Measurements from ENCODE around the gene HCN2.
"Not testable (repeated sequence)": the region's sequence is repeated elsewhere in the genome, so short reads cannot be mapped to it uniquely, and the experiment has no call there.

HCN2 gene

GRCh38 chr19:628168-628567, 38.5 kb downstream of the HCN2 start:
- Histone ChIP-seq H3K27me3 (ENCODE audit: control insufficient read depth in 1 of 2, insufficient read depth in 1 of 2, low read length in 2 of 2) (no peaks in the 10 kb centered on the region), H2AFZ (ENCODE audit: low read depth, low read length) (no peak overlapping the region), H3K4me3 (ENCODE audit: insufficient read depth in 1 of 2, low read depth in 1 of 2, low read length in 2 of 2) (no peak overlapping the region), H2BK15ac (ENCODE audit: low read depth, poor library complexity, severe bottlenecking) (no peak overlapping the region), H4K8ac (ENCODE audit: low read length) (no peak overlapping the region), H3K4ac (ENCODE audit: low read depth in 1 of 2, low read length in 2 of 2) (no peak overlapping the region), H2BK120ac (ENCODE audit: low read depth, low read length) (no peak overlapping the region), H3K9me3 (ENCODE audit: control insufficient read depth, low read length) (no peaks in the 10 kb centered on the region), H2BK5ac (ENCODE audit: low read depth, low read length, poor library complexity, severe bottlenecking) (no peak overlapping the region), H3K23ac (ENCODE audit: low read length in 2 of 2) (no peak overlapping the region), H3K9ac (ENCODE audit: low read length) (no peak overlapping the region), H3K14ac (ENCODE audit: low read length in 2 of 2) (no peak overlapping the region), H3K36me3 (ENCODE audit: control insufficient read depth in 1 of 2, insufficient read depth in 2 of 2, low read depth in 1 of 2, low read length in 2 of 2) (peaks cover 42% of the 10 kb centered on the region in 2 experiments), H2AK5ac (ENCODE audit: low read length, severe bottlenecking) (no peak overlapping the region), H2BK12ac (ENCODE audit: low read length in 2 of 2) (no peak overlapping the region), H3K27ac (ENCODE audit: low read length, poor library complexity, severe bottlenecking) (no peak overlapping the region), H3K4me2 (ENCODE audit: low read length, poor library complexity, severe bottlenecking) (no peak overlapping the region), H3K4me1 (ENCODE audit: control insufficient read depth, insufficient read depth, low read depth, low read length) (peaks cover 37% of the 10 kb centered on the region), H3K79me1 (replicated peaks; ENCODE audit: low read length, poor library complexity, severe bottlenecking) (peaks cover 20% of the 10 kb centered on the region), H4K91ac (ENCODE audit: low read length) (no peak overlapping the region), H3K18ac (ENCODE audit: low read depth in 1 of 2, low read length in 2 of 2) (no peak overlapping the region)
- WGBS = 92% methylated on average over 16 of the region's 19 CpGs
- no peak for DNase-seq

- H3K9ac ChIP-seq (ENCODE audit: low read length); H3K14ac ChIP-seq (ENCODE audit: low read length in 2 of 2); H3K4me3 ChIP-seq (ENCODE audit: insufficient read depth in 1 of 2, low read depth in 1 of 2, low read length in 2 of 2); H2BK120ac ChIP-seq (ENCODE audit: low read depth, low read length); H2BK5ac ChIP-seq (ENCODE audit: low read depth, low read length, poor library complexity, severe bottlenecking); H3K4me2 ChIP-seq (ENCODE audit: low read length, poor library complexity, severe bottlenecking); DNase-seq; H2BK12ac ChIP-seq (ENCODE audit: low read length in 2 of 2); H2BK15ac ChIP-seq (ENCODE audit: low read depth, poor library complexity, severe bottlenecking); H3K27me3 ChIP-seq (ENCODE audit: control insufficient read depth in 1 of 2, insufficient read depth in 1 of 2, low read length in 2 of 2); H3K18ac ChIP-seq (ENCODE audit: low read depth in 1 of 2, low read length in 2 of 2); H2AFZ ChIP-seq (ENCODE audit: low read depth, low read length); H4K91ac ChIP-seq (ENCODE audit: low read length); H2AK5ac ChIP-seq (ENCODE audit: low read length, severe bottlenecking); H4K8ac ChIP-seq (ENCODE audit: low read length); H3K4ac ChIP-seq (ENCODE audit: low read depth in 1 of 2, low read length in 2 of 2); H3K27ac ChIP-seq (ENCODE audit: low read length, poor library complexity, severe bottlenecking); H3K9me3 ChIP-seq (ENCODE audit: control insufficient read depth, low read length); H3K23ac ChIP-seq (ENCODE audit: low read length in 2 of 2): not testable (repeated sequence)
- Histone ChIP-seq H3K4me1 (ENCODE audit: control insufficient read depth, insufficient read depth, low read depth, low read length) (peaks cover 31% of the 10 kb centered on the region), H3K79me1 (replicated peaks; ENCODE audit: low read length, poor library complexity, severe bottlenecking) (peaks cover 25% of the 10 kb centered on the region), H3K36me3 (ENCODE audit: control insufficient read depth in 1 of 2, insufficient read depth in 2 of 2, low read depth in 1 of 2, low read length in 2 of 2) (peaks cover 31 to 35% of the 10 kb centered on the region in 2 experiments)
- 91% methylated on average over 20 of the region's 25 CpGs for WGBS
Measured at GRCh38 chr19:629515-629914, 39.8 kb downstream of the HCN2 start.

GRCh38 chr19:629961-630714, 40.5 kb downstream of the HCN2 start:
- Histone ChIP-seq H3K36me3 (ENCODE audit: control insufficient read depth in 1 of 2, insufficient read depth in 2 of 2, low read depth in 1 of 2, low read length in 2 of 2) (peaks cover 26 to 29% of the 10 kb centered on the region in 2 experiments), H3K4me1 (ENCODE audit: control insufficient read depth, insufficient read depth, low read depth, low read length) (peaks cover 27% of the 10 kb centered on the region), H2BK15ac (ENCODE audit: low read depth, poor library complexity, severe bottlenecking) (no peak overlapping the region), H3K9me3 (ENCODE audit: control insufficient read depth, low read length) (no peaks in the 10 kb centered on the region), H3K18ac (ENCODE audit: low read depth in 1 of 2, low read length in 2 of 2) (no peak overlapping the region), H2BK12ac (ENCODE audit: low read length in 2 of 2) (no peak overlapping the region), H4K91ac (ENCODE audit: low read length) (no peak overlapping the region), H3K27me3 (ENCODE audit: control insufficient read depth in 1 of 2, insufficient read depth in 1 of 2, low read length in 2 of 2) (no peaks in the 10 kb centered on the region), H3K9ac (ENCODE audit: low read length) (no peak overlapping the region), H4K8ac (ENCODE audit: low read length) (no peak overlapping the region), H2BK120ac (ENCODE audit: low read depth, low read length) (no peak overlapping the region), H3K4me2 (ENCODE audit: low read length, poor library complexity, severe bottlenecking) (no peak overlapping the region), H2AFZ (ENCODE audit: low read depth, low read length) (no peak overlapping the region), H2BK5ac (ENCODE audit: low read depth, low read length, poor library complexity, severe bottlenecking) (no peak overlapping the region), H3K27ac (ENCODE audit: low read length, poor library complexity, severe bottlenecking) (no peak overlapping the region), H3K14ac (ENCODE audit: low read length in 2 of 2) (no peak overlapping the region), H3K79me1 (replicated peaks; ENCODE audit: low read length, poor library complexity, severe bottlenecking) (peaks cover 22% of the 10 kb centered on the region), H3K4me3 (ENCODE audit: insufficient read depth in 1 of 2, low read depth in 1 of 2, low read length in 2 of 2) (no peak overlapping the region), H2AK5ac (ENCODE audit: low read length, severe bottlenecking) (no peak overlapping the region), H3K23ac (ENCODE audit: low read length in 2 of 2) (no peak overlapping the region), H3K4ac (ENCODE audit: low read depth in 1 of 2, low read length in 2 of 2) (no peak overlapping the region)
- WGBS = 94% methylated on average over 30 of the region's 30 CpGs
- no peak for DNase-seq

- Histone ChIP-seq H4K91ac (ENCODE audit: low read length) (no peak overlapping the region), H3K4ac (ENCODE audit: low read depth in 1 of 2, low read length in 2 of 2) (peak overlapping the region; percentile 42 to 77), H3K27ac (ENCODE audit: low read length, poor library complexity, severe bottlenecking) (peak overlapping the region; percentile 55), H3K4me3 (ENCODE audit: insufficient read depth in 1 of 2, low read depth in 1 of 2, low read length in 2 of 2) (peak overlapping the region; percentile 68 to 97), H3K9me3 (ENCODE audit: control insufficient read depth, low read length) (no peaks in the 10 kb centered on the region), H2BK5ac (ENCODE audit: low read depth, low read length, poor library complexity, severe bottlenecking) (no peak overlapping the region), H4K8ac (ENCODE audit: low read length) (peak overlapping the region; percentile 35), H3K36me3 (ENCODE audit: control insufficient read depth in 1 of 2, insufficient read depth in 2 of 2, low read depth in 1 of 2, low read length in 2 of 2) (peaks cover 21 to 30% of the 10 kb centered on the region in 2 experiments), H3K14ac (ENCODE audit: low read length in 2 of 2) (peak overlapping the region in 1 of 2 experiments; percentile 35), H2BK12ac (ENCODE audit: low read length in 2 of 2) (peak overlapping the region in 1 of 2 experiments; percentile 37), H3K79me1 (replicated peaks; ENCODE audit: low read length, poor library complexity, severe bottlenecking) (peaks cover 23% of the 10 kb centered on the region), H3K9ac (ENCODE audit: low read length) (peak overlapping the region; percentile 85), H2AK5ac (ENCODE audit: low read length, severe bottlenecking) (no peak overlapping the region), H2BK15ac (ENCODE audit: low read depth, poor library complexity, severe bottlenecking) (peak overlapping the region; percentile 84), H2AFZ (ENCODE audit: low read depth, low read length) (peak overlapping the region; percentile 60), H2BK120ac (ENCODE audit: low read depth, low read length) (peak overlapping the region; percentile 44), H3K27me3 (ENCODE audit: control insufficient read depth in 1 of 2, insufficient read depth in 1 of 2, low read length in 2 of 2) (no peaks in the 10 kb centered on the region), H3K23ac (ENCODE audit: low read length in 2 of 2) (no peak overlapping the region), H3K4me1 (ENCODE audit: control insufficient read depth, insufficient read depth, low read depth, low read length) (peaks cover 28% of the 10 kb centered on the region), H3K18ac (ENCODE audit: low read depth in 1 of 2, low read length in 2 of 2) (peak overlapping the region in 1 of 2 experiments; percentile 94), H3K4me2 (ENCODE audit: low read length, poor library complexity, severe bottlenecking) (peak overlapping the region; percentile 89)
- under 1% methylated on average over 35 of the region's 35 CpGs for WGBS
- peak; percentile 74 for DNase-seq
Measured at GRCh38 chr19:632579-633067, 42.9 kb downstream of the HCN2 start.

Data from mesenchymal stem cell (in vitro differentiated cells and primary cell).